HG03439 (cell line): ENCODE measurements around the gene B4GALT3.

ENCODE experiments used
- ATAC-seq: cut with Tn5 transposase; IDR thresholded peaks from one replicate; pipeline ENCODE4 v1.9.1; 2021; ENCODE audit warnings: mild to moderate bottlenecking, moderate library complexity; ENCODE audit not compliant: unreplicated experiment

Gene B4GALT3

GRCh38 chr1:161188381-161188780 lies 11.1 kb upstream of the B4GALT3 start:
- no peak for ATAC-seq

- no peak for ATAC-seq
Measured at GRCh38 chr1:161187311-161187710, 10.0 kb upstream of the B4GALT3 start.

GRCh38 chr1:161185732-161186311 lies 8.5 kb upstream of the B4GALT3 start:
- peak; percentile 3 for ATAC-seq

GRCh38 chr1:161185282-161185682 lies 8.0 kb upstream of the B4GALT3 start:
- peak; percentile 65 for ATAC-seq

- ATAC-seq, result no peak
Measured at GRCh38 chr1:161182214-161182613, 4.9 kb upstream of the B4GALT3 start.

GRCh38 chr1:161180639-161181038 lies 3.3 kb upstream of the B4GALT3 start:
- ATAC-seq, result no peak

- no peak for ATAC-seq
Measured at GRCh38 chr1:161179698-161180097, 2.4 kb upstream of the B4GALT3 start.

- ATAC-seq, result no peak
Measured at GRCh38 chr1:161177936-161178244, 583 bp upstream of the B4GALT3 start.

- ATAC-seq, result peak; percentile 2
Measured at GRCh38 chr1:161176468-161177111, 717 bp downstream of the B4GALT3 start.

GRCh38 chr1:161175771-161176453 lies 1.4 kb downstream of the B4GALT3 start:
- ATAC-seq, result no peak

- ATAC-seq, result no peak
Measured at GRCh38 chr1:161174911-161175310, 2.4 kb downstream of the B4GALT3 start.

- no peak for ATAC-seq
Measured at GRCh38 chr1:161173711-161174110, 3.6 kb downstream of the B4GALT3 start.

- no peak for ATAC-seq
Measured at GRCh38 chr1:161172776-161173376, 4.4 kb downstream of the B4GALT3 start.

GRCh38 chr1:161172349-161172748 lies 5.0 kb downstream of the B4GALT3 start:
- no peak for ATAC-seq

GRCh38 chr1:161171696-161172095 lies 5.6 kb downstream of the B4GALT3 start:
- ATAC-seq, result no peak

GRCh38 chr1:161171191-161171590 lies 6.1 kb downstream of the B4GALT3 start:
- ATAC-seq, result no peak

- ATAC-seq, result no peak
Measured at GRCh38 chr1:161168906-161169305, 8.4 kb downstream of the B4GALT3 start.

GRCh38 chr1:161166669-161167548 lies 10.4 kb downstream of the B4GALT3 start:
- ATAC-seq, result peak; percentile 0

GRCh38 chr1:161165742-161166668 lies 11.3 kb downstream of the B4GALT3 start, which contains the start of gene PPOX:
PPOX (plus strand) TSS chr1:161166426; CDS start chr1:161166848, 422 bp downstream.
- peak; percentile 90 for ATAC-seq
